DND-41 (cell line): Measurements from ENCODE around the gene ZNF10.

Experiments
- ATAC-seq: fragments of 200-7000 bp; cut with Tn5 transposase; 3 replicates; pipeline ENCODE4 v1.9.1; 2021; ENCODE audit warnings: low read depth; ENCODE audit not compliant: insufficient read depth
- DNase-seq: peaks from one replicate; pipeline ENCODE4 v3.0.0-alpha.2; 2020
- H2AFZ ChIP-seq: 2 replicates; pipeline ENCODE4 v1.6.0; 2012; ENCODE audit warnings: low read depth, low read length
- H3K27ac ChIP-seq: 2 replicates; pipeline ENCODE4 v1.5.1; 2012; ENCODE audit warnings: low read length, inconsistent platforms
- H3K27me3 ChIP-seq: fragments of 200-600 bp; sonication (generic); 2 replicates; pipeline ENCODE4 v1.6.0; 2012; ENCODE audit warnings: low read length, mild to moderate bottlenecking, inconsistent platforms; ENCODE audit not compliant: insufficient read depth, poor library complexity
- H3K36me3 ChIP-seq: 2 replicates; pipeline ENCODE4 v1.5.1; 2012; ENCODE audit warnings: low read length, inconsistent platforms; ENCODE audit not compliant: insufficient read depth
- H3K4me1 ChIP-seq: 2 replicates; pipeline ENCODE4 v1.5.1; 2012; ENCODE audit warnings: mild to moderate bottlenecking, low read length; ENCODE audit not compliant: insufficient read depth
- H3K4me2 ChIP-seq: 2 replicates; pipeline ENCODE4 v1.6.0; 2012; ENCODE audit warnings: mild to moderate bottlenecking, moderate library complexity, low read length, inconsistent platforms; ENCODE audit not compliant: insufficient read depth
- H3K4me3 ChIP-seq, 2 experiments: fragments of 200-600 bp in 1 of 2; shearing (Covaris generic) in 1 of 2; 2 replicates each; pipeline ENCODE4 v1.5.1; 2012 to 2016; ENCODE audit warnings: inconsistent platforms in 2 of 2, low read length in 2 of 2, mild to moderate bottlenecking in 2 of 2, low read depth in 1 of 2, moderate library complexity in 1 of 2
- H3K79me2 ChIP-seq: 2 replicates; pipeline ENCODE4 v1.6.0; 2012; ENCODE audit warnings: low read length, inconsistent platforms; ENCODE audit not compliant: insufficient read depth
- H3K9ac ChIP-seq: 2 replicates; pipeline ENCODE4 v1.6.0; 2012; ENCODE audit warnings: low read depth, mild to moderate bottlenecking, inconsistent platforms, low read length, moderate library complexity
- H3K9me3 ChIP-seq: 2 replicates; pipeline ENCODE4 v1.5.1; 2012; ENCODE audit warnings: low read length, moderate library complexity, mild to moderate bottlenecking, inconsistent platforms; ENCODE audit not compliant: insufficient read depth, severe bottlenecking
- H4K20me1 ChIP-seq: 2 replicates; pipeline ENCODE4 v1.6.0; 2012; ENCODE audit warnings: low read length; ENCODE audit not compliant: insufficient read depth
- CTCF ChIP-seq: IDR thresholded peaks from 2 replicates; pipeline ENCODE4 v1.5.1; 2012; ENCODE audit warnings: borderline replicate concordance, low read length, moderate library complexity, mild to moderate bottlenecking; ENCODE audit not compliant: poor library complexity, severe bottlenecking; ENCODE audit errors: extremely low read depth
- EZH2 ChIP-seq: IDR thresholded peaks from 3 replicates; pipeline ENCODE4 v1.6.1; 2012; ENCODE audit warnings: borderline replicate concordance, low read depth, mild to moderate bottlenecking, moderate library complexity, low read length, inconsistent platforms; ENCODE audit not compliant: severe bottlenecking

ZNF10 gene

GRCh38 chr12:133105620-133106019, 24.8 kb upstream of the ZNF10 start:
- no peak overlapping the region for H3K4me3 ChIP-seq
- H3K4me2 ChIP-seq: no peak overlapping the region
- H3K36me3 ChIP-seq: peaks cover 86% of the 10 kb centered on the region
- no peak for ATAC-seq
- TF ChIP-seq EZH2: no peak
- TF ChIP-seq CTCF: no peak
- no peaks in the 10 kb centered on the region for H4K20me1 ChIP-seq
- H3K27ac ChIP-seq: no peak overlapping the region
- no peak for DNase-seq
- H3K4me1 ChIP-seq: no peaks in the 10 kb centered on the region
- H2AFZ ChIP-seq: no peak overlapping the region
- no peak overlapping the region for H3K9ac ChIP-seq
- peaks cover 95% of the 10 kb centered on the region for H3K9me3 ChIP-seq
- H3K79me2 ChIP-seq: no peaks in the 10 kb centered on the region
- no peaks in the 10 kb centered on the region for H3K27me3 ChIP-seq

- TF ChIP-seq EZH2 (no peak), CTCF (no peak)
- Histone ChIP-seq H3K9me3 (peaks cover 96% of the 10 kb centered on the region), H4K20me1 (no peaks in the 10 kb centered on the region), H3K4me1 (no peaks in the 10 kb centered on the region), H3K27me3 (no peaks in the 10 kb centered on the region), H2AFZ (no peak overlapping the region), H3K79me2 (no peaks in the 10 kb centered on the region), H3K4me2 (no peak overlapping the region), H3K9ac (no peak overlapping the region), H3K36me3 (peaks cover 85% of the 10 kb centered on the region), H3K27ac (no peak overlapping the region), H3K4me3 (no peak overlapping the region)
- no peak for ATAC-seq
- no peak for DNase-seq
These were observed 24.2 kb upstream of the ZNF10 start for GRCh38 chr12:133106253-133106652.

- H3K4me2 ChIP-seq: no peak overlapping the region
- TF ChIP-seq CTCF: no peak
- TF ChIP-seq EZH2: no peak
- H3K9ac ChIP-seq: no peak overlapping the region
- H3K36me3 ChIP-seq: peaks cover 80% of the 10 kb centered on the region
- H2AFZ ChIP-seq: no peak overlapping the region
- H3K79me2 ChIP-seq: no peaks in the 10 kb centered on the region
- DNase-seq (no peak), ATAC-seq (no peak)
- no peaks in the 10 kb centered on the region for H4K20me1 ChIP-seq
- H3K4me1 ChIP-seq: no peaks in the 10 kb centered on the region
- H3K27me3 ChIP-seq: no peaks in the 10 kb centered on the region
- H3K4me3 ChIP-seq: no peak overlapping the region
- no peak overlapping the region for H3K27ac ChIP-seq
- peaks cover 96% of the 10 kb centered on the region for H3K9me3 ChIP-seq
These were observed 23.3 kb upstream of the ZNF10 start for GRCh38 chr12:133107121-133107520.

- H3K4me2 ChIP-seq: no peak overlapping the region
- DNase-seq (no peak), ATAC-seq (no peak)
- peaks cover 72% of the 10 kb centered on the region for H3K36me3 ChIP-seq
- no peaks in the 10 kb centered on the region for H4K20me1 ChIP-seq
- H3K79me2 ChIP-seq: no peaks in the 10 kb centered on the region
- peaks cover 88% of the 10 kb centered on the region for H3K9me3 ChIP-seq
- H3K4me3 ChIP-seq: no peak overlapping the region
- no peaks in the 10 kb centered on the region for H3K4me1 ChIP-seq
- no peaks in the 10 kb centered on the region for H3K27me3 ChIP-seq
- H3K27ac ChIP-seq: no peak overlapping the region
- TF ChIP-seq EZH2: no peak
- no peak for TF ChIP-seq CTCF
- H3K9ac ChIP-seq: no peak overlapping the region
- H2AFZ ChIP-seq: no peak overlapping the region
These were observed 22.3 kb upstream of the ZNF10 start for GRCh38 chr12:133108150-133108549.
